NCI-H2107 treated with DMSO at 0.1 percent for 48 hours (cell line): Measurements from ENCODE around the gene TXNL4A.
A peak's percentile ranks its signal among the peaks of the same experiment; 100 is the strongest.
"Not testable (repeated sequence)": the region's sequence is repeated elsewhere in the genome, so short reads cannot be mapped to it uniquely, and the experiment has no call there.

Experiments used
- DNase-seq: peaks from one replicate; lab custom pipeline; 2025; ENCODE audit not compliant: unreplicated experiment; lab: John Stamatoyannopoulos, UW

The TXNL4A gene

GRCh38 chr18:79988451-79989194, at the start of gene TXNL4A:
Gene TXNL4A, minus strand, starts transcription at chr18:79988563. Its CDS starts 171 bp downstream, at chr18:79988392.
- peak; percentile 62 for DNase-seq

GRCh38 chr18:80037300-80037699, 48.9 kb upstream of the TXNL4A start:
- DNase-seq = no peak

GRCh38 chr18:80035997-80036396, 47.6 kb upstream of the TXNL4A start:
- DNase-seq = no peak

- DNase-seq = no peak
Measured at GRCh38 chr18:80034852-80035406, 46.6 kb upstream of the TXNL4A start.

- DNase-seq = peak; percentile 94
Measured at GRCh38 chr18:80034068-80034851, 45.9 kb upstream of the TXNL4A start, which contains the start of gene RBFA. Gene RBFA, plus strand, starts transcription at chr18:80034434. Its CDS starts 62 bp downstream, at chr18:80034496.

- DNase-seq = no peak
Measured at GRCh38 chr18:80033181-80034067, 45.1 kb upstream of the TXNL4A start.

GRCh38 chr18:80029690-80030089, 41.3 kb upstream of the TXNL4A start:
- no peak for DNase-seq

- not testable (repeated sequence) for DNase-seq
Measured at GRCh38 chr18:80027719-80028118, 39.4 kb upstream of the TXNL4A start.

GRCh38 chr18:80026363-80026762, 38.0 kb upstream of the TXNL4A start:
- DNase-seq = no peak

GRCh38 chr18:80023173-80023572, 34.8 kb upstream of the TXNL4A start:
- DNase-seq = no peak

- DNase-seq = no peak
Measured at GRCh38 chr18:80022613-80023012, 34.2 kb upstream of the TXNL4A start.

- no peak for DNase-seq
Measured at GRCh38 chr18:80012714-80013113, 24.4 kb upstream of the TXNL4A start.

- DNase-seq = not testable (repeated sequence)
Measured at GRCh38 chr18:80011496-80012137, 23.3 kb upstream of the TXNL4A start.

GRCh38 chr18:80010551-80010906, 22.2 kb upstream of the TXNL4A start:
- no peak for DNase-seq

- no peak for DNase-seq
Measured at GRCh38 chr18:80009661-80010550, 21.5 kb upstream of the TXNL4A start.

- no peak for DNase-seq
Measured at GRCh38 chr18:80006724-80007123, 18.4 kb upstream of the TXNL4A start.

- DNase-seq = no peak
Measured at GRCh38 chr18:80004600-80005342, 16.4 kb upstream of the TXNL4A start.

- DNase-seq = no peak
Measured at GRCh38 chr18:80002468-80002867, 14.1 kb upstream of the TXNL4A start.

GRCh38 chr18:80000877-80001276, 12.5 kb upstream of the TXNL4A start:
- no peak for DNase-seq
